HG03097 (cell line): ENCODE data around the gene SF3A1.
A peak's percentile ranks its signal among the peaks of the same experiment; 100 is the strongest.

Experiments
- ATAC-seq: cut with Tn5 transposase; IDR thresholded peaks from one replicate; pipeline ENCODE4 v1.9.1; 2021; ENCODE audit not compliant: unreplicated experiment, low FRiP score

SF3A1 gene

GRCh38 chr22:30386960-30387827 is 30.5 kb upstream of the SF3A1 start, which contains the start of gene RNF215:
Gene RNF215, minus strand, starts transcription at chr22:30387411. Its CDS starts 98 bp downstream, at chr22:30387313.
- peak; percentile 71 for ATAC-seq

GRCh38 chr22:30386608-30386959 is 29.9 kb upstream of the SF3A1 start:
- ATAC-seq, result no peak

GRCh38 chr22:30385942-30386341 is 29.2 kb upstream of the SF3A1 start:
- ATAC-seq, result no peak

- ATAC-seq, result no peak
These were observed 26.4 kb upstream of the SF3A1 start for GRCh38 chr22:30383061-30383460.

GRCh38 chr22:30382340-30382739 is 25.6 kb upstream of the SF3A1 start:
- ATAC-seq, result no peak

- ATAC-seq, result no peak
These were observed 24.6 kb upstream of the SF3A1 start for GRCh38 chr22:30381264-30381663.

- no peak for ATAC-seq
These were observed 23.3 kb upstream of the SF3A1 start for GRCh38 chr22:30380011-30380410.

- ATAC-seq, result no peak
These were observed 18.7 kb upstream of the SF3A1 start for GRCh38 chr22:30375312-30375849.

GRCh38 chr22:30373331-30374325 is 16.9 kb upstream of the SF3A1 start:
- ATAC-seq, result no peak

GRCh38 chr22:30372915-30373314 is 16.2 kb upstream of the SF3A1 start:
- no peak for ATAC-seq

GRCh38 chr22:30371981-30372380 is 15.3 kb upstream of the SF3A1 start:
- ATAC-seq, result no peak

GRCh38 chr22:30371321-30371720 is 14.6 kb upstream of the SF3A1 start:
- no peak for ATAC-seq

- no peak for ATAC-seq
These were observed 14.0 kb upstream of the SF3A1 start for GRCh38 chr22:30370641-30371230.

GRCh38 chr22:30368420-30368819 is 11.7 kb upstream of the SF3A1 start:
- ATAC-seq, result no peak

- no peak for ATAC-seq
These were observed 9.2 kb upstream of the SF3A1 start for GRCh38 chr22:30365891-30366290.

GRCh38 chr22:30362651-30363281 is 6.1 kb upstream of the SF3A1 start:
- no peak for ATAC-seq

GRCh38 chr22:30361916-30362650 is 5.4 kb upstream of the SF3A1 start:
- ATAC-seq, result no peak

GRCh38 chr22:30358541-30358940 is 1.8 kb upstream of the SF3A1 start:
- ATAC-seq, result no peak

GRCh38 chr22:30357650-30358215 is 1.0 kb upstream of the SF3A1 start:
- ATAC-seq, result no peak
